GM21619 (cell line): Measurements from ENCODE around the gene KDM5D.

ENCODE experiments used
- ATAC-seq: cut with Tn5 transposase; IDR thresholded peaks from one replicate; pipeline ENCODE4 v1.9.1; 2021; ENCODE audit not compliant: unreplicated experiment

KDM5D gene

GRCh38 chrY:19744381-19745378, at the start of gene KDM5D:
Gene KDM5D (minus strand): TSS chrY:19744726. CDS start chrY:19744534, 192 bp downstream.
- ATAC-seq = peak; percentile 71

- no peak for ATAC-seq
Observed at GRCh38 chrY:19768375-19768774, 23.8 kb upstream of the KDM5D start.

GRCh38 chrY:19743331-19743730, 1.2 kb downstream of the KDM5D start:
- no peak for ATAC-seq

GRCh38 chrY:19742153-19742552, 2.4 kb downstream of the KDM5D start:
- ATAC-seq = no peak

- ATAC-seq = no peak
Observed at GRCh38 chrY:19734425-19734824, 10.1 kb downstream of the KDM5D start.

GRCh38 chrY:19717950-19718349, 26.6 kb downstream of the KDM5D start:
- peak; percentile 94 for ATAC-seq

GRCh38 chrY:19717146-19717545, 27.4 kb downstream of the KDM5D start:
- no peak for ATAC-seq

- no peak for ATAC-seq
Observed at GRCh38 chrY:19715226-19715625, 29.3 kb downstream of the KDM5D start.

- no peak for ATAC-seq
Observed at GRCh38 chrY:19713430-19713829, 31.1 kb downstream of the KDM5D start.

- no peak for ATAC-seq
Observed at GRCh38 chrY:19706273-19706672, 38.3 kb downstream of the KDM5D start.

- ATAC-seq = no peak
Observed at GRCh38 chrY:19698495-19698894, 46.0 kb downstream of the KDM5D start.

- no peak for ATAC-seq
Observed at GRCh38 chrY:19680821-19681220, 63.7 kb downstream of the KDM5D start.
